GM19351 (cell line): Measurements from ENCODE around the gene SLC2A5.
"Not testable (repeated sequence)": the region's sequence is repeated elsewhere in the genome, so short reads cannot be mapped to it uniquely, and the experiment has no call there.

Experiments
- ATAC-seq: cut with Tn5 transposase; IDR thresholded peaks from one replicate; pipeline ENCODE4 v1.9.1; 2021; ENCODE audit warnings: mild to moderate bottlenecking, moderate library complexity; ENCODE audit not compliant: unreplicated experiment

The SLC2A5 gene

DNA sequence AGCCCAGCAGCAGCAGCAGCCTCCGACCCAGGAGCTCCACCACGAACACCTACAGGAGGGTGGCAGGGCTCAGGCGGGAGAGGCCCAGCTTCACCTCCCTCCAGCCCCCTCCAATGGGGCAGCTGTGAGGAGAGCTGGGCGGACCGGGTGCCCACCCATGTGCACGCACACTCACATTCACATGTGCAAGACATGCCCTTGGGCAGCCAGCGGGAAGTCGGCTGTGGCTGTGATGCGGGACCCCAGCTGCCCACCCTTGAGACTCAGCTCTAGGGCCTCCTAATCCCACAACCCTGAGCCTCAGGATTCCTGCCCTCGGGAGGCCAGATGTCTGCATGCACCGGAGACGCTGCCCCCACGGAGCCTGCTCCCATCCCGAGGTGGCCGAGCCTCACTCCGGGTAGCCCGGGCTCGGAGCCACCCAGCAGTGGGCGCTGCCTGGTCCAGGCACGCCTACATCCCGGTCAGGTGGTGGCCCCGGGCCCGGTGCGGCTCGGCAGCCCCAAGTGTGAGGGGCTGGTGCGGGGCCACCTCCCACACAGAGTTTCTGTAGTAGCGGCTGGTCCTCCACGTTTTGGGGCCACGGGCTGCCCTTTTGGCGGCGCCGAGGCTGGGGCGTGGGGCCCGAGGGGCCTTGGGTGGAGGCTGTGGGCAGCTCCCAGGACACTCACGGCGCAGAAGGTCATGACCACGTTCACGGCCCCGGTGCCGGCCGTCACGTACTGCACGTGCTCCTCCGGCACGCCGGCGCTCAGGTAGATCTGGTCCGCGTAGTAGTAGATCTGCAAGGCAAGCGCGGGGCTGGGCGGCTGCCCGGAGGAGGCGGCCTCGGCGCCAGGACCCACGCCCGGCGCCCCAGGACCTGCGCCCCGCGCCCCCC lies 30.3 kb downstream of the SLC2A5 start:
- no peak for ATAC-seq

DNA sequence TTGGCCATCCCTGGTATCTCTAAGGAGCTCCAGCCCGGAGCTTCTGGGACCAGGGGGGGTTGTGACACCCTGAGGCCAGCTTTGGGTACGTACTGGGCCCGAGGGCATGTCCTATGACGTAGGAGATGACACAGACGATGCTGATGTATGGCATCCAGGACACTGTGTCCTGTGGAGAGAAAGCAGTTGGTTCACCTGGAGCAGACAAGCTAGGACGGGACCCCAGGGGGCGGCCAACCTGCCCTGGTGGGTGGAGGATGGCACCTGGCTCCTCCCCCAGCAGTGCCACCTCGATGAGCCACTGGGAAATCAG lies 31.1 kb downstream of the SLC2A5 start:
- ATAC-seq: no peak

DNA sequence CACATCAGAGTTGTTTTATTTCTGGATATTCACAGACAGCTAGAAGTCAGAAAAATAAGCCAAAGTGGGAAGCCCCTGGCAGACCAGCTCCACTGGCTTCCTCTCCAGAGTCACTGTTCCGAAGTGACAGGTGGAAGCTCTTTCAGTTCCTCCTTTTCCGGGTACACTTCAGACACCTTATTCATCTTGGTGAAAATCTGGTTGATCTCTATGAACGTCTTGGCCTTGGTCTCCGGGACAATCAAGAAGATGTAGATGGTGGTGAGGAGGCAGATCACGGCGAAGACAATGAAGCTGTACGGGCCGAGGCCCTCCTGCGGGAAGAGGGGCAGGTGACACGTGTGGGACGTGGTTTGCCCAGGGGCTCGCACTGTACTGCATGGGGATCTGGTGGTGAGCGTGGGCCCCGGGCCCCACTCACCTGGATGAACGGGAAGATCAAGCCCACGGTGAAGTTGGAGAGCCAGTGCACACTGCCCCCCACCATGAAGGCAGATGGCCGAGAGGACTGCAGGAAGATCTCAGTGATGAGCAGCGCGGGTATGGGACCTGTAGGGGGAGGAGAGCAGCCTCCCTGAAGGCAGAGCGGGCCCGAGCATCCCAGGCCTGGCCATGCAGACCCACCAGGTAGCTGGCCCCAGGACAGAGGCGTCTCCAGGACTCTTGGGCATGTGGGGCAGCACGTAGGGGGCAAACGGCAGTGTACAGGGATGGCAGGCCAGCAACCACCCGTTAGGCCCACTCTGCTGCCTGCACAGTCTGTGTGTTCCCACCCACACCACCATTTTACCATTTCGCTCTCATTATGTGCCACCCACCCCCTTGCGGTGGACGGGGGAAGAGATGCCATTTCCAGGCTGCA lies 31.7 kb downstream of the SLC2A5 start:
- no peak for ATAC-seq

DNA sequence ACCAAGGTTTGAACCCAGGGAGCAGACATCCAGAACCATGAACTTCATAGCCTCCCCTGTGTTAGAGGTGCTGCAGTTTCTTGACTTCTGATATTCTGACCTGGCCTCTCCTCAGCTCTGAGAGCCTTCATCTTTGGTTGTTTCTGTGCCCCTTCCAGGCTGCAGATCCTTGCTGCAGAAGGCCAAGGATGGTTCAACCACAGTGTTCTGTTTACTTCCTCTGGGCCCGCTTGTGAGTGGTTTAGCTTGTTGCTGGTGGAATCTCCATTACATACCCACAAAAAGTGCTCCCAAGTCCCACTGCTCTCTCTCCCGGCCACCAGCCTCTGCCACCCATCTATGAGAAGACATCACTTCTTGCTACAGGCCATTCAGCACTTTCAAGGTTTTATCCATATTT lies 34.2 kb downstream of the SLC2A5 start:
- ATAC-seq: no peak

DNA sequence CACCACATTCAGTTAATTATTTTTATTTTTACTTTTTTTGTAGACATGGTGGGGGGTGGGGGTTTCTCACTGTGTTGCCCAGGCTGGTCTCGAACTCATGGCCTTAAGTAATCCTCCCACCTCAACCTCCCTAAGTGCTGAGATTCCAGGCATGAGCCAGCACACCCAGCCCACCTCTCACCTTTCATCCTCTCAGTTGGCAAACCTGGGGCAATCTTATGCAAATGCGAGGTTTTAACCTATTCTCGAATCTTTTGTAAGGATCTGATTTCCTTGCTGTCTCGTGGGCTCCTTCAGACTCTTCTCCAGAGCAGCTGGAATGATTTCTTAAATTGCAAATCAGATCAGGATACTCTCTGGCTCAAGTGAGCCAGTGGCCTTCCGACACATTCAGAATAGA lies 36.1 kb downstream of the SLC2A5 start:
- no peak for ATAC-seq

DNA sequence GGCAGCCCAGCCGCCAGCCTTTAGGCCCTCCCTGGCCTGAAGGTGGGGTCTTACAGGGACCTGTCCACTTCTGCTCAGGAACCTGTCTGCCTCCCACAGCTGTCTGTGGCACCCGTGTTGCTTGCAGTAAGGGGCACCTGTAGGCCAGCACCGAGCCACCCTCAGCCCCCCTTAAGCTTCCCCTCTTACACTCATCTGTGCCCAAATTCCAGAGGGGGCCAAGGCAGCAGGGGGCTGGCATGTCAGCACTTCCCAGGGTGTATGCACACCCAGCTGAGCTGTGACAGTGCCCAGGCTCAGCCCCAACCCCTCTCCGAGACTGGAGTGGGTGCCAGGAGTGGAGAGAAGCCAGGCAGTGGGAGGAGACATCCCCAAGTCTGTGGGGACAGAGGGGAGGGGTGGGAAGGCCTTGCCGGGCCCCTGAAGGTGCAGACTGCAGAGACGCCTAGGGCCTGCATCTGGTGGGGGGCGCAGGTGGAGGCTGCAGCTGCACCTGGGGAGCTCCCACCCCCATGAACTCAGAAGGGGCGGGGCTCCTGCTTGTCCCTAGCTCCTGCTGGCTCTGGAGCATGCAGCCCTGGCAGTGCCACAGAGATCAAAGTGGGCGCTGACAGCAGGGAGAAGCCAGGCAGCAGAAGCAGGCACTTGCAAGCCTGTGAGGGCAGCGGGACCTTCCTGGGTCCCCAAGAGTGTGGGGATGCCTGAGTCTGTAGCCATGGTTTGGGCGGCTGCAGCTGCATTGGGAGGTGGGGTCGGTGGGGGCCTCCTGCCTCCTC lies 37.8 kb downstream of the SLC2A5 start:
- ATAC-seq: no peak

DNA sequence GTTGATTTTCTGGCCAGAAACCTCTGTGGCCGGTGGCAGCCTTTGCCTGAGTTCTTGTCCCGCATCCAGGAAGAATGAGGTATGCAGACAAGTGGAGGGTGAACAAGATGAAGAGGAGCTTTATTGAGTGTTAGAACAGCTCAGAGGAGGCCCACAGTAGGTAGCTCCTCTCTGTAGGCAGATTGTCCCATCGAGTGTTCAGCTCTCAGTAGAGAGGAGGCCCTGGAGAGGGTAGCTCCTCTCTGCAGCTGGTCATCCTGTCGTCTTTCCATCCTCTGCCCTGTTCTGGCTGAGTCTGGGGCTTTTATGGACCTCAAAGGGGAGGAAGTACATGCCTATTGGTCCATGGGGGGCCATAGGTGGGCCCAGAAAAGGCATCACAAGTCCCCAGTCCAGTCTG lies 38.4 kb downstream of the SLC2A5 start:
- ATAC-seq: not testable (repeated sequence)

DNA sequence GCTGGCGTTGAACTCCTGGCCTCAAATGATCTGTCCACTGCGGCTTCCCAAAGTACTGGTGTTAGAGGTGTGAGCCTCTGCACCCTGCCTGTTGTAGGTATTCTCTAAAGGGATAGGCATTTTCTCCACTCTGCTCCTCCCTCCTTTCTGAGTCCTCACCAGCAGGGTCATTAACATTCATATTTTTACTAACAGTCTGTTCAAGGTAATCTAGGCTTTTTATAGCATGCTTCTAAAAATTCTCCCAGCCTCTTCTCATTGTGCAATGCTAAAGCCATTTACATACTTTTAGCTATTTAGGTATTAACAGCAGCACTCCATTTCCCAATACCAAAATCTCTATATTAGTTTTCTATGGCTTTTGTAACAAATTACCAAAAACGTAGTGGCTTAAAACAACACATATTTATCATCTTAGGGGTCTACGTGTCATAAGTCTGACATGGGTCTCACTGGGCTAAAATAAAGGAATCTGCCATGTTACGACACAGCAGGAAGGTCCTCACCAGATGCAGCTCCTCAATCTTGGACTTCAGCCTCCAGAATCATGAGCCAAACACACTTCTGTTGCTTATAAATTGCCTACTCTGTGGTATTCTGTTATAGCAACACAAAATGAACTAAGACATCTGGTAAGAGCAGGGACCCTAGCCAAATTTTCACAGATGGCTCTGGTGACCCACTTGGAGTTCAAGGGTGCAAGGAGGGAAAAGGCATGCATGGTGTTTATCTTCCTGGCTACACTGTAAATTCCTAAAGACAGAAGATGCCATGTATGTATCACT lies 40.3 kb downstream of the SLC2A5 start:
- ATAC-seq: no peak

DNA sequence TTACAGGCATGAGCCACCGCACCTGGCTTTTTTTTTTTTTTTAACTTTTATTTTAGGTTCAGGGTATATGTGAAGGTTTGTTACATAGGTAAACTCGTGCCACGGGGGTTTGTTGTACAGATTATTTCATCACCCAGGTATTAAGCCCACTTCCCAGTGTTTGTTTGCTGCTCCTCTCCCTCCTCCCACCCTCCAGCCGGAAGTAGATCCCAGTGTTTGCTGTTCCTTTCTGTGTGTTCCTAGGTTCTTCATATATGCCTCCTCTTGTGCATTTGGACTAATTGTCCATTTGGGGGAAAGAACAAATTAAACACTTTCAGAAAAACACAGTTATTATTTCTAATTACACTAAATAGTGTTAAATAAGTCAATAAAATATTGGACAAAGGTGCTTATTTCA lies 42.1 kb downstream of the SLC2A5 start:
- ATAC-seq: no peak

DNA sequence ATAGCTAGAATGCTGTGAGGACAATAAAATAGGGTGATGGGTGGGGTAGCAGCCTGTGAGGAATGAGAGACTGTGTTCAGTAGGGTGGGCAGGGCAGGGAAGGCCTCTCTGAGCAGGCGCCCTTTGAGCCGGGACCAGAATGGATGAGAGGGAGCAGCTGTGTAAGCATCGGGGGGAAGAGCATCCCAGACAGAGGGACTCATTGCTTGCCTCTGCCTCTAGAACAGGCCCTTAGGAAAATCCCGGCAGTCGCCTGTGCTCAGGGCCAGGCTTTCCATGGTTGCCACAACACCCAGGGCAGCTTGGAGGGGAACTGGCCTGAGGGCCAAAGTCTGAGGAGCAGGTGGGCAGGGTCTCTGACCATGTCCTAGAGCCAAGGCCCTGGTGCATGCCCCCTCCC lies 44.0 kb downstream of the SLC2A5 start:
- no peak for ATAC-seq

DNA sequence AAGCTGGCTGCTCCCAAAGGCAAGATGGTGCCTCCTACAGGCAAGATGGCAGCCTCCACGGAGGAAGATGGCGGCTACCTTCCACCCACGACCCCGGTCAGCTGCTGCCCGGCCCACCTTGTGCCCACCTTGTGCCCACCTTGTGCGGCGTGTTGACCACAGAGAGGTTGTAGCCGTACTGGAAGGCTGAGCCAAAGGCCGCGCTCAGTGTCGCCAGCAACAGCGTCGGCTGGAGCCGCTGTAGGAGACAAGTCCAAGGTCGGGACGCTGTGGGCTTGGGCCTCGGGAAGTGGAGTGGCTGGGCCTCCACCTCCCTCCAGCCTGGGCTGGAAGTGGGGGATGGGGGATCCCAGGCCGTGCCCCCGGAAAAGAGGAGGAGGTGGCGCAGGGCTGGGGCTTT lies 44.6 kb downstream of the SLC2A5 start:
- ATAC-seq: no peak

DNA sequence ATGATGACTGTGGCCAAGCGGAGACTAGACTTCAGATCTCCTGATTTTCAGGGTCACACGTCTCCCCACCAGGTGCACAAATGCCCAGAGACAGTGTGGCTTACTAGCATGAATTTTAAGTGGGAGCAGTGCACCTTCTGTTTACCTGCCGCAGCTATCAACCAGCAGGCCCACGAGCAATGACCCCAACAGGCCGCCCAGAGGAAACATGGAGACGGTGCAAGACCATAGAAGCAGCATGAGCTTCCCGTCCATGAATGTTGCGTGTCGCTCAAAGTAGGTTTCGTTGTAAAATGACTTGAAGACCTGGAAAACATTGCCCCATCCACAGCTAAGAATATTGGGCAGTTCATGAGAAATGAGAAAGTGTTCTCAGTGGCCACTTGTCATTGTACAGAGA lies 46.7 kb downstream of the SLC2A5 start:
- no peak for ATAC-seq

DNA sequence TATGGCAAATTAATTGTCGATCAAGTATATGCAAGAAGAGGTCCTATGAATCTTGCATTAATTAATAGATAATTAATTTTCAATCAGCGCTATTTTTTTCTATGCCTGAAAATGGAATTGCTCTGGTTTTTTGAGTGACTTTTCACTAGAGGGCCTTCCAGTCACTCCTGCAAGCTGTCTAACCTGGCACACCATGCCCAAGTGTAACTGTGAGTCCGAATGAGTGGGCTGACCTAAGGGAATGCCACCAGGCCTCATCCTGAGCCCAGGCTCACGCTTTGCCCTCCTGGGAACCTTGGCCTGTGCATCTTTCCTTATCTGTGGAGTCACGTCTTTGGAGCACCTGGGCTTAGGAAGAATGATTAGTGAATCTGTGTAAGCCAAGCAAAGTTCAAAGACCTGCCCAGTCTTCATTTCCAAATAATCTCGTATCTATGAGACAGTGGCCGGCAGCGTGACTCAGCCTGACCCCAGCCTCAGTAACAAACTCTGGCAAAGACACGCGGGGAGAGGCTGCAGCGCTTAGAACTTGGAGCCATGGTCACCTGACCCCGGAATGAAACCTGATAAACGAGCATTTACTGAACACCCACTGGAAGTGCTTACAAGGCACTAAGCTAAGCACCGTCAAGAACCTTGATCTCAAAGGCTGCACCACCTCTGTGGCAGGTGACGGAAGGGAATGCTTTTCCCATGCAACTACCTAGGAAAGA lies 47.3 kb downstream of the SLC2A5 start:
- ATAC-seq: not testable (repeated sequence)

DNA sequence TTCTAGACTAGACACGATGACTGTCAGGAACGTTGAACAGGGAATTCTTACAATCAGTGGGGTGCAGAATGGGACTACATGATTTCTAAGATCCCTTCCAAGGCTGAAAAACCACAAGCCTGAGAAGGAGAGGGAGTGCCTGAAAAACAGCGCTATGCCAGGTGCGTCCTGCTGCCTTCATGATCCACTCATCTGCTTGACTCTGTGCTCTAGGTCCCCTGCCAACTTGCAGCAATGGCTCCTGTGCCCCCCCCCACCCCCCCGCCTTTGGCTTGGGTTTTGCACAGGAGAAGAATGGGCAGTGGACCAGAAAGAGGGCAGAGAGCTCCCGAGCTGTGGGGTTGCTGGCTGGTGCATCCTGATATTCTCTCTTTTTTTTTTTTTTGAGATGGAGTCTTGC lies 49.1 kb downstream of the SLC2A5 start:
- ATAC-seq: no peak

DNA sequence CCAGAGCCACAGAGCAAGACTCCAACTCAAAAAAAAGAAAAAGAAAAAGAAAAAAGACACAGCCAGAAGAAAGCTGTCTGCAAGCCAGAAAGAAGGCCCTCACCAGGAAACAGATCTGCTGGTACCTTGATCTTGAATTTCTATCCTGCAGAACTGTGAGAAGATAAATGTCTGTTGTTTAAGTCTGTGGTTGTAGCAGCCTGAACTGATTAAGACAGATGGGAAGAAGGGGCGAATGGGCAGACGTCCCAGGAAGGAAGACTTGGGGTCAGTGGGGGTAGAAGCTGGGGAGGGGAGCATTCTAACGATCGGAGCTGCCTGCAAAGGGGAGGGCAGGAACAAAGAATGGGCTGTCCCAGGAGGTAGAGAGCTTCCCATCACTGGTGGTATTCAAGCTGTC lies 49.5 kb downstream of the SLC2A5 start:
- no peak for ATAC-seq

DNA sequence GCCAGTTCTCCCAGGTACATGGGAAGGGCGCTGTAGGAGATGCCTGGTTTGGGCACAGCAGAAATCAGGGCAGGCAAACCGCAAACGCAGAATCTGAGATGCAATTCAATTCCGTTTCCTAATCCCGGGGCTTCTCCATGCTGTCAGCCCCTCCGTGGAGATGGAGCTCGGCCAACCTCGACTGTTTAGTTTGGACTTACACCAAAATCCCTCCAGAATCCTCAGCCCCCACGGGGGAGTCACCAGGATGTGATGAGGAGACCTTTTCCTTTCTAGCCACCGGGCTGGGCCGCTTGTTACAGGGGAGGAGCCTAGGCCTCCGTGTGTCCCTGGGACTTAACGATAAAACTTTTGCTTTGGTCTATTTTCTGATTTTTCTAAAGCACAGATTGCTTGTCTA lies 51.1 kb downstream of the SLC2A5 start:
- ATAC-seq: no peak

DNA sequence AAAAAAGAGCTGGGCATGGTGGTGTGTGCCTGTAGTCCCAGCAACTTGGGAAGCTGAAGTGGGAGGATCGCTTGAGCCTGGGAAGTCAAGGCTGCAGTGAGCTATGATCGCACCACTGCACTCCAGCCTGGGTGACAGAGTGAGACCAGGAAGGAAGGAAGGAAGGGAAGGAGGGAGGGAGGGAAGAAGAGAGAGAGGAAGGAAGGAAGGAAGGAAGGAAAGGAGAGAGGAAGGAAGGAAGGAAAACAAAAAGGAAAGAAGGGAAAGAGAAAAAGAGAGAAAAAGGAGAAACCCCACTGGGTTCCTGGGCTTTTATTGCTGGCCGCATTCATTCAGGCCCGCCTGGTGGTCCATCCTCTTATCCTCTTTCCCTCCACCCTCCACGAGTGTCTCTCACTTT lies 53.0 kb downstream of the SLC2A5 start:
- no peak for ATAC-seq

DNA sequence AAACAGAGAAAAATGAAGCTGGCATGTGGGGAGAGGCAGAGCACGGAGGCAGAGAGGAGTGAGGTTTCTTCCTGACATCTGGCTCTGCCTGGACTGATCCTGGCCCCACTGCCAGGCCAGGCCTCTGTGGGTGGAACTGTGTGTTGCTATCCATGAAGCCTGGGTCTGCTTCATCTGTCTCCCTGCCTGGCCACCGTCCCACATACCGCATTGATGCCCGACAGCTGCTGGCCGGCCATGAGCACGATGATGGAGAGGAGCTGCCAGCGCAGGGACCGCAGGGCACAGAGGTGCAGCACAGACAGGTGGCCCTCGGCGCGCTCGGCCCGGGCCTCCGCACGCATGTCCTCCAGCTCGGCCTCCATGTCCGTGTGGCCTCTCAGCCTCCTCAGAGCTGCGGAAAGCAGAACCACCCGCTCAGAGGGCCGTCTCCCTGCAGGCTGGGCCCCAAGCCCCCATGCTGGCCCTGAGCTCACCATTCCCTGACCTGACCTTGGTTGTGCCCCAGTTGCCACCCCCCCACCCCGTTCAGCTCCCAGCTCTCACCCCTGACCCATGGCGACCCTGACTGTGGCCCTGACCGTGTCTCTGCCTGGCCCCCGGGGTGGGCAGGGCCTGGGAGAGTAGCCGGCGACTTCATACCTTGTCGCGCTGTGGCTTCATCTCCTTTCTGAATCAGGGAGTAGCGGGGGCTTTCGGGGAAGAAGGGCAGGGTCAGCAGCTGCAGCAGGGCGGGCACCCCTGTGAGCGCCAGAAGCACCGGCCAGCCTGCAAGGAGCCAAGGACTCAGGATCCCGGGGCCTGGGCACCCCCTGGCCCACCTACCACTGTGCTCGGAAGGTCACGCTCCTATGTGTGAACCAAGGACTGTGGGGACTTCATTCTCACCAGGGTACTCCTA lies 54.7 kb downstream of the SLC2A5 start:
- ATAC-seq: no peak

DNA sequence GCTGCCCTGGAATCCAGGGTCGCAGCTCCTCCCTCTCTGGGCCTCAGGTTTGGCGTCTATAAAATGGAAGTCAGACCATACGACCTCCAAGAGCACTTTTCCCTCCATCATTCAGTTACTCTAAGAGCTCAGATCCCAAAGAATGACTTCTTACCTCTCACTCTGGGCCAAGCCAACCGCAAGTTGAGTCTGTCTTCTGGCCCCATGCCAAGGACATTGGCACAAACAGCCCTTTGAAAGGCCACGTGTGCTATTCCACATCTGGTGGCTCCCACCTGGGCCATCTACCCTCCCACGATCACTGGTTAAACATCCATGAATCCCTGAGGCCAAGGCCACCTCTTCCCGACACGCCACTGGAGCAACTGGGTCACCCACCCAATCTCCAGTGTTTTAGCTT lies 55.6 kb downstream of the SLC2A5 start:
- ATAC-seq: no peak
